NCI-H345 treated with DMSO at 0.1 percent for 48 hours (cell line): Measurements from ENCODE around the gene AUTS2.
"Not testable (repeated sequence)": the region's sequence is repeated elsewhere in the genome, so short reads cannot be mapped to it uniquely, and the experiment has no call there.

Source experiments
- DNase-seq: peaks from one replicate; lab custom pipeline; 2025; ENCODE audit not compliant: unreplicated experiment; lab: John Stamatoyannopoulos, UW

AUTS2 gene

GRCh38 chr7:70582927-70583895 is 984.9 kb downstream of the AUTS2 start:
- DNase-seq = no peak

GRCh38 chr7:70583965-70584883 is 985.9 kb downstream of the AUTS2 start:
- no peak for DNase-seq

GRCh38 chr7:70585071-70585470 is 986.8 kb downstream of the AUTS2 start:
- DNase-seq = no peak

- no peak for DNase-seq
Observed at GRCh38 chr7:70586822-70587221, 988.5 kb downstream of the AUTS2 start.

DNA sequence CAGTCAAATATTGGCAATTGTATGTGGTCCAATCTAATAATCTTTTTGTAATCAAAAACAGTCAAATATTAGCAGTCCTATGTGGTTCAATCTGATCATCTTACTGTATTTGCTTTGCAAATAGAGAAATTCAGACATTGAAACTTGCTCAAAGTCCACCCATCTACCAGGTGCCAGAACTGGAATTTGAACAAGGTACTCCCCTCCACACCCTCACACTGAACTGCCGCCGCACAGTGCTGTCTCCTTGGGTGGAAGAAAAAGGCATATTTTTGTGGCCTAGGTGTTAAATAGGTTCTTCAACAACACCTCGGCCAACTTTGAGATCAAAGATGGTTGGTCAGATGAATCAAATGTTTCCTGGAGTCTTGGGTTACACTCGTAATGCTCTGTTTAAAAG is 989.5 kb downstream of the AUTS2 start:
- DNase-seq = no peak

DNA sequence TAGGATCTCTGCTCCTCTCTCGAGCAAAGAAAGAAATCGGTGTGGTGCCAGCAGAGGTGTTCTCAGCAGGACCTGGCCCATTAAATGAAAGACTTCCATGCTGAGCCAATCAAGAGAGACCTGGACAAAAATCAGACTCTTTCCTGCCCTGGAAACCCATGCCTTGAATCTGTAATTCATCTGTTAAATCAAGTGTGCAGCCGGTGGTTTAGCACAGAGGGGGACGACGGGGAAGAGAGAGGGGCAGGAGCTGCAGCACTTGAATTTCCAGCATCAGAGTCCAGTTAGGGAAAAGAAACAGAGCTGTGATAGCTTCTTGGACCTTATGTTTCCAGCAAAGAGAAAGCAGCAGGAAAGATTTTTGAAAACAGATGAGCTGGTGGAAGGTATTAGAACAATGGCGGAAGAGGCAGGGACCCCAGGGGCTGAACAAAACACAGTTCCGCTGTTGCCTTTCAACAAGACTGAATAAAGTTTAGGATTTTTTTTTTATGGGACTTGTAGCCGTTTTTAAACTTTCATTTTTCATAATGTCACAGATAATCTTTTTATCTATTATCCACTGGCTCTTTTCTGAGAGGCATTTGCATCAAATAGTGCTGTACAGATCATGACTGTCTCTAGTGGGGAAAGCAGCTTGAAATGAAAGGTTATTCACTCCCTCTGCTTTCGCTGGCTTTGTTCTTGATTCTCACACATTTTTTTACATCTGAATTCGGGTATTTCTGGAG is 990.1 kb downstream of the AUTS2 start:
- no peak for DNase-seq

DNA sequence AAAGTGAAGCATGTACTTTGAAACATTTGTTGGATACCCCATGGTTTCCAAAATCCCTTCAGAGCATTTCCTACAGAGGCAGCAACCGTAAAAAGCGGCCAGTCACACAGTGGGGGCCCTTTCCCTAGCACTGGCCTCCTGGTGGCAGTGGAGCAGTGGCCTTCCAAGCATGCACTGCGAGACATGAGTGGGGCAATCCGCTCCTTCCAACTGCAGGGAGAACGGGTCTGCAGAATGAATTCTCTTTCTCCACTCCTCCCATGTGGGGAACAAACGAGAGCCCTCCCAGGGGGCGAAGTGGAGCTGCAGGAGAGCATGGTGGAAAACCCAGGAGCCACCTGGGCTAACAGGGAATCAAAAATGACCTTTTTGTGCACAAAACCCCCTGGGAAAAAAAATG is 990.7 kb downstream of the AUTS2 start:
- no peak for DNase-seq

GRCh38 chr7:70589590-70589989 is 991.3 kb downstream of the AUTS2 start:
- DNase-seq = no peak

GRCh38 chr7:70590126-70590854 is 992.0 kb downstream of the AUTS2 start:
- DNase-seq = no peak

GRCh38 chr7:70591643-70592042 is 993.4 kb downstream of the AUTS2 start:
- no peak for DNase-seq

- DNase-seq = no peak
Observed at GRCh38 chr7:70592171-70592570, 993.9 kb downstream of the AUTS2 start.

DNA sequence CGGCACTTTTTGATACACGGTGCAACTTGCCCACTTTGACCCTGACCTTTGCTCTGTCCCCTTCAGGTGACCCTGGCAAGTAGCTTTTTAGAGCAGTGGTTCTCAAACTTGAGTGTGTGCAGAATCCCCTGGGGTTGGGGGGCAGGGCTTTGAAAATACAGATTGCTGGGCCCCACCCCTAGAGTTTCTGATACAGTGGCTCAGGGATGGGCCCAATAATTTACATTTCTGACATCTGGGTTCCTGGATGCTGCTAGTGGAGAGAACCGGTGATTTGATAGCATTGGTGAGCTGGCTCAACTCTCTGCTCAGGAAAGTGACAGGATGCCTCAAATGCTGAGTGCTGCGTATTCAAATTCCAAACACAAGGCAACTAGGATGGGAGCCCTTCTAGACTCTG is 995.9 kb downstream of the AUTS2 start:
- DNase-seq = no peak

DNA sequence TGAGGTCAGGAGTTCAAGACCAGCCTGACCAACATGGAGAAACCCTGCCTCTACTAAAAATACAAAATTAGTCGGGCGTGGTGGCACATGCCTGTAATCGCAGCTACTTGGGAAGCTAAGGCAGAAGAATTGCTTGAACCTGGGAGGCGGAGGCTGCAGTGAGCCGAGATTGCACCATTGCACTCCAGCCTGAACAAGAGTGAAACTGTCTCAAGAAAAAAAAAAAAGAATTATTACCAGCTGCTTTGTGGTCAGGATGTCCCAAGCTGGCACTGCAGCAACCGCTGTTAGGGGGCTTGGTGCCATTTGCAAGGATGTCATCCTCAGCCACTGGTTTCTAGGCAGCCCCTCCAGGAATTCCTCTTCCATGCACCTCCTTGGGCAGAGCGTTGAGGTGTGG is 996.6 kb downstream of the AUTS2 start:
- DNase-seq = not testable (repeated sequence)

- DNase-seq = no peak
Observed at GRCh38 chr7:70595370-70595754, 997.1 kb downstream of the AUTS2 start.

DNA sequence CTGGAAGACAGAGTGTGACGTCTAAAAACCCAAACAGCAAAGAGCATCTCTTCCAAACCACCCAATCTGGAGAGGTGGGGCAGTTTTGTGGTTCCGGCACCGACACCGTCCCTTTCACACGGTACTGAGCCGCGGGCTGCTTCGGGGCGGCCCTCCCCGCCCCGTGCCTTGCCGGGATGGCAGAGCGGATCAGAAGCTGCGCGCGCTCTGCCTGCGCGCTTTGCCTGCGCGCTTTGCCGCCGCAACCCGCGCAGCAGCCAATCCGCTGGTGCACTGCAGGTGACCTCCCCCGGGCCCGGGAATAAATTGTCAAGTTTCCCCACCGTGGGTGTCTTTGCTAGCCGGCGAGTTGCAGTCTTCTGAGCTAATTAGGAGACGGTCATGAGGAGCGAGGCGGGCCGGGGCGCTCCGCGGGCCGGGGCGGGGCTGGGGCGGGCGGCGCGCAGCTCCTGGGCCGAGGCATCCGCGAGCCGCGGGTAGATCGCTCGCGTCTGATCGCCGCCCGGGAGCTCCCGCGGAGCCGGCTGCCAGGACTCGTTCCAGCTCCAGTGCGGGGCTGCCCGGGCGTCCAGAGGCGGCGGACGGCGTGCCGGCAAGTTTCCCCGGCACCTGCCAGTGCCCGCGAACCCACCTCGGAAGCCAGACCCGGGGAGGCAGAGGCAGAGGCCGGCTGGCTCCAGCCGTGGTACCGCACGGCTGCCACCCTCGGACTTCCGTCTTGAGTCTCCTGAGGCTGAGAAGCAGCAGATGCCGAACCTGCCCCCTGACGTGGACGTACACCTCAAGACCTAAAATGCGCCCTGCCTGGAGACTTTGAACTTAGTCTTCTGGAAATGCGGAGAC is 997.7 kb downstream of the AUTS2 start:
- DNase-seq = peak; percentile 59

DNA sequence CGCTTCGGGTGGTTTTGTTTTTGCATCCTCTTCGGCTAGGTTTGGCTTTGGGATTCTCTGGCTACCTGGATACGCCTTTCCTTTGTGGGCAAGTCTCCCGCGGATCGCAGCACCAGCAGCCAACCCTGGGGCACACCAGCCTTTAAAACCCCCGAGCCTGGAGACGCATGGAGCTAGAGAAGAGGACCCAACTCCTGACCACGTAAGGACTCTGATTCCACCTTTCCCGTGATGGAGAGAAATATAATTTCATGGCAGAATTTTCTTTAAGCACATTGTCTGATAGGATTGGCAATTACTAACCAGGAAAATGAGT is 998.3 kb downstream of the AUTS2 start:
- no peak for DNase-seq

GRCh38 chr7:70597066-70597465 is 998.8 kb downstream of the AUTS2 start:
- DNase-seq = no peak

GRCh38 chr7:70598976-70599375 is 1000.7 kb downstream of the AUTS2 start:
- DNase-seq = peak; percentile 87

DNA sequence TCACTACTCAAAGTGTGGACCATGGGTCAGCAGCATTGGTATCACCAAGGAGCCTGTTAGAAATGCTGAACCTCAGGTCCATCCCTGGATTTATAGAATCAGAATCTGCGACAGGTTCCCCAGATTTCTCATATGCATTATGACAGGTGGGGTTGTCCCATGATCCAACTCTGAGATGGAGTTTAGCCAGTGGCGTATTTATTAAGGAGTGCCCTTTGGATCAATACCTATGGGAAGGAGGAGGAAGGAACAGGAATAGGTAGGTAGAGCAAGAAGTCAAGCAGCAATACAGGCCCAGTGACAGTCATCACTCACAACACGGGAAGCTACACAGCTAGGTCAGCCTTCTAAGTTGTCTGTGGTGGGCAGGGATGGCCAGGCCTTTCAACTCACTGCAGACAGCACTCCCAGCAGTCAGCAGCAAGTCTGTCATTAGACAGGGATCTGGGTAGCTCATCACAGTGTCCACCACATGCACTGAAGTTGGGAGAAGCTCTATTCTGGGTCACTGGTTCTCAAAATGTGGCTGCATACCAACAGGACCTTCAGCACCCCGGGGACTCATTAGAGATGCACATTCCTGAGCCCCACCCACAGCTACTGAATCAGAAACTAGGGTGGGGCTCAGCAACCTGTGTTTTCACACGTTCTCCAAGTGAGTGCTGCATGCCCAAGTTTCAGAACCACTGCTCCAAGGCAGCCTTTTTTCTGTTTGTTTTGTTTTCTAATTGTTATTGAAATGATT is 1001.3 kb downstream of the AUTS2 start:
- no peak for DNase-seq
